Progenitor cell of endocrine pancreas (in vitro differentiated cells): Measurements from ENCODE around the gene NDOR1. TPM values are rescaled to one million over a fixed set of nuclear protein-coding genes. Genes with fewer than 3 reads are reported as not detected.

Experiments used
- DNase-seq: peaks from one replicate; pipeline ENCODE4 v3.0.0; 2021; ENCODE audit warnings: low spot score; ENCODE audit not compliant: unreplicated experiment
- H3K27ac Mint-ChIP-seq: 2 replicates; pipeline ENCODE4 v1.8.0; 2021; ENCODE audit warnings: mild to moderate bottlenecking, moderate library complexity, mixed read lengths
- H3K27me3 Mint-ChIP-seq: 2 replicates; pipeline ENCODE4 v1.8.0; 2021; ENCODE audit warnings: mixed read lengths
- H3K36me3 Mint-ChIP-seq: 2 replicates; pipeline ENCODE4 v1.8.0; 2022; ENCODE audit warnings: mixed read lengths; ENCODE audit not compliant: insufficient read depth
- H3K4me1 Mint-ChIP-seq: 2 replicates; pipeline ENCODE4 v1.8.0; 2021; ENCODE audit warnings: low read depth, mixed read lengths
- H3K4me3 Mint-ChIP-seq: 2 replicates; pipeline ENCODE4 v1.8.0; 2021; ENCODE audit warnings: low read depth, mild to moderate bottlenecking, moderate library complexity, mixed read lengths
- H3K9me3 Mint-ChIP-seq: 2 replicates; pipeline ENCODE4 v1.8.0; 2021; ENCODE audit warnings: low read depth, mixed read lengths
- total RNA-seq: library from RNA; stranded (reverse); gene quantifications from 2 replicates; pipeline ENCODE4 v1.2.1, GENCODE V29; 2021
- TF ChIP-seq, protein P1 (sequence below): fragments of 200-600 bp; sonication (generic); IDR thresholded peaks from one replicate; pipeline ENCODE4 v1.5.0; 2021; ENCODE audit warnings: antibody characterized with exemption, mild to moderate bottlenecking; ENCODE audit not compliant: unreplicated experiment

Gene NDOR1
- total RNA-seq, 1 donor from 2014 or later = 37.4 TPM

DNA sequence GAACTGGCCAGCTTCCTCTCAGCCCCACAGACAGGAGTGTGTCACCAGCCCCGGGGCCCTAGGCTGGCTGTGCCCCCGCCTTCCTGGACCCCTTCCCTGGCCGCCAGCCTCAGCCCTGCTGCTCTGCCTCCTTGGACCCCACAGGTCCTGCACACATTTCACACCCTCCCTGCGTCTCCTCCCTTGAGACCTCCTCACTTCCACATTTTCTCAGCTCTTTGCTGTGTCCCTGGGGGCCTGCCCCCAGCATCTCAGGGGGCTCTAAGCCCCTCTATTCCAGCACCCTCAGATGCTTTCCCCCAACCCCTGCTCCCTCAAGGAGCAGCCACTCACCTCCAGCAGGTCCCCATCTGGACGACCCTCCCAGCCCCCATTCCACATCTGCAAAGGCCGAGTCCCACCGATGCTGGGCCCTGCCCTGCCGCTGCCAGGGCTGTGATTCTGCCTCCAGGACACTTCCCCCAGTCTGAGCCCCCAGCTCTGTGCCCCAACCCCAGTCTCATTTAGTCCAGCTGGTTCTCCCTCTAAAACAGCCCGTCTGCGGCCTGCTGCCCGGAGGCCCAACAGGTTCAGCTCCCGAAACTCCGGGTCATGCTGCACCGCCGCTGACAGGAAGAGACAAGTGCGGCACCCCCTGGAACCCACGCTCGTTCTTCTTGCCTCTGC, 29.4 kb downstream of the NDOR1 start:
- H3K4me1 Mint-ChIP-seq = peaks cover 17% of the 10 kb centered on the region
- no peak overlapping the region for H3K27ac Mint-ChIP-seq
- no peak for DNase-seq
- no peaks in the 10 kb centered on the region for H3K27me3 Mint-ChIP-seq
- TF ChIP-seq, protein P1, sequence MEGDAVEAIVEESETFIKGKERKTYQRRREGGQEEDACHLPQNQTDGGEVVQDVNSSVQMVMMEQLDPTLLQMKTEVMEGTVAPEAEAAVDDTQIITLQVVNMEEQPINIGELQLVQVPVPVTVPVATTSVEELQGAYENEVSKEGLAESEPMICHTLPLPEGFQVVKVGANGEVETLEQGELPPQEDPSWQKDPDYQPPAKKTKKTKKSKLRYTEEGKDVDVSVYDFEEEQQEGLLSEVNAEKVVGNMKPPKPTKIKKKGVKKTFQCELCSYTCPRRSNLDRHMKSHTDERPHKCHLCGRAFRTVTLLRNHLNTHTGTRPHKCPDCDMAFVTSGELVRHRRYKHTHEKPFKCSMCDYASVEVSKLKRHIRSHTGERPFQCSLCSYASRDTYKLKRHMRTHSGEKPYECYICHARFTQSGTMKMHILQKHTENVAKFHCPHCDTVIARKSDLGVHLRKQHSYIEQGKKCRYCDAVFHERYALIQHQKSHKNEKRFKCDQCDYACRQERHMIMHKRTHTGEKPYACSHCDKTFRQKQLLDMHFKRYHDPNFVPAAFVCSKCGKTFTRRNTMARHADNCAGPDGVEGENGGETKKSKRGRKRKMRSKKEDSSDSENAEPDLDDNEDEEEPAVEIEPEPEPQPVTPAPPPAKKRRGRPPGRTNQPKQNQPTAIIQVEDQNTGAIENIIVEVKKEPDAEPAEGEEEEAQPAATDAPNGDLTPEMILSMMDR = no peak
- no peaks in the 10 kb centered on the region for H3K9me3 Mint-ChIP-seq
- H3K36me3 Mint-ChIP-seq = no peaks in the 10 kb centered on the region
- no peak overlapping the region for H3K4me3 Mint-ChIP-seq

GRCh38 chr9:137235424-137236237, 30.1 kb downstream of the NDOR1 start:
- no peaks in the 10 kb centered on the region for H3K36me3 Mint-ChIP-seq
- DNase-seq = no peak
- H3K27ac Mint-ChIP-seq = no peak overlapping the region
- peaks cover 17% of the 10 kb centered on the region for H3K4me1 Mint-ChIP-seq
- TF ChIP-seq, protein P1 = peak; percentile 22
- no peaks in the 10 kb centered on the region for H3K9me3 Mint-ChIP-seq
- no peaks in the 10 kb centered on the region for H3K27me3 Mint-ChIP-seq
- H3K4me3 Mint-ChIP-seq = peak overlapping the region; percentile 46

DNA sequence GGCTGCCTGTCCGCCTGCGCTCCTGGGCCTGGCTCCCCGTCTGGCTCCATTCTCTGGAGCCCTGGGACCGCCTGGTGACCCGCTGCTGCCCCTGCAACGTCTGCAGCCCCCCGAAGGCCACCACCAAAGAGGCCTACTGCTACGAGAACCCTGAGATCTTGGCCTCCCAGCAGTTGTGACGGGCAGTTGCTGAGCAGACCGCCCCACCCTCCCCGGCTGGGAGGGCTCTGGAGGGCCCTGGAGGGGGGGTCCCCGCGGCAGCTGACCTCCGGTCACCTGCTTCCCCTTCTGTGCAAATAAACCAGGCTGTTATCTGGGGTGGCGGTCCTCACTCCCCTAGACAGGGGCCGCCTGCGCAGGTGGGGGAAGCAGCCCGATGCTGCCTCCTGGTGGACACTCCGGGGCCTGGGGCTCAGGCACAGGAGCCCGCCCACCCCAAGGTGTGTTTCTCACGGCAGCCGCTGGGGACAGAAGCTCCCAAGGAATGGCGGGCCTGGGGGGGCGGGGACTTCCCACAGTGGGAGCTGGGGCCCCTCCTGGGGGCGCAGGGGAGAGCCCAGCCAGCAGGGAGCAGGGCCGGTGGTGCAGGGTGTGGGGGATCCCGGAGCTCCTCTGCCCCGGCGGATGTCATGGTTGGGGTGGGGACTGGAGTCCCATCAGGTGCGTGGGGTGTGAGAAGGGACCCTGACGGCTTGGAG, 30.9 kb downstream of the NDOR1 start:
- Mint-ChIP-seq H3K27ac (peak overlapping the region; percentile 79), H3K36me3 (no peaks in the 10 kb centered on the region), H3K27me3 (no peaks in the 10 kb centered on the region), H3K4me1 (peaks cover 17% of the 10 kb centered on the region), H3K4me3 (peak overlapping the region; percentile 46), H3K9me3 (no peaks in the 10 kb centered on the region)
- TF ChIP-seq, protein P1 = peak; percentile 99
- DNase-seq = peak; percentile 95

- H3K36me3 Mint-ChIP-seq = no peaks in the 10 kb centered on the region
- H3K27ac Mint-ChIP-seq = no peak overlapping the region
- H3K4me1 Mint-ChIP-seq = peaks cover 17% of the 10 kb centered on the region
- H3K9me3 Mint-ChIP-seq = no peaks in the 10 kb centered on the region
- TF ChIP-seq, protein P1 = no peak
- H3K27me3 Mint-ChIP-seq = no peaks in the 10 kb centered on the region
- no peak overlapping the region for H3K4me3 Mint-ChIP-seq
- no peak for DNase-seq
Measured at GRCh38 chr9:137236936-137237421, 31.5 kb downstream of the NDOR1 start.
